Measurements from ENCODE around the gene ARCN1.

- no peak for TF ChIP-seq MAFK (IDR thresholded peaks at IDR 0.05; ENCODE audit: partially characterized antibody)
- TF ChIP-seq, protein P1, sequence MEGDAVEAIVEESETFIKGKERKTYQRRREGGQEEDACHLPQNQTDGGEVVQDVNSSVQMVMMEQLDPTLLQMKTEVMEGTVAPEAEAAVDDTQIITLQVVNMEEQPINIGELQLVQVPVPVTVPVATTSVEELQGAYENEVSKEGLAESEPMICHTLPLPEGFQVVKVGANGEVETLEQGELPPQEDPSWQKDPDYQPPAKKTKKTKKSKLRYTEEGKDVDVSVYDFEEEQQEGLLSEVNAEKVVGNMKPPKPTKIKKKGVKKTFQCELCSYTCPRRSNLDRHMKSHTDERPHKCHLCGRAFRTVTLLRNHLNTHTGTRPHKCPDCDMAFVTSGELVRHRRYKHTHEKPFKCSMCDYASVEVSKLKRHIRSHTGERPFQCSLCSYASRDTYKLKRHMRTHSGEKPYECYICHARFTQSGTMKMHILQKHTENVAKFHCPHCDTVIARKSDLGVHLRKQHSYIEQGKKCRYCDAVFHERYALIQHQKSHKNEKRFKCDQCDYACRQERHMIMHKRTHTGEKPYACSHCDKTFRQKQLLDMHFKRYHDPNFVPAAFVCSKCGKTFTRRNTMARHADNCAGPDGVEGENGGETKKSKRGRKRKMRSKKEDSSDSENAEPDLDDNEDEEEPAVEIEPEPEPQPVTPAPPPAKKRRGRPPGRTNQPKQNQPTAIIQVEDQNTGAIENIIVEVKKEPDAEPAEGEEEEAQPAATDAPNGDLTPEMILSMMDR (IDR thresholded peaks at IDR 0.05) = no peak
- TF ChIP-seq PHF8 (IDR thresholded peaks at IDR 0.05; ENCODE audit: borderline replicate concordance, low read depth) = no peak
- TF ChIP-seq RNF2 (IDR thresholded peaks at IDR 0.05; ENCODE audit: borderline replicate concordance, low read depth) = no peak
- TF ChIP-seq, protein P2, sequence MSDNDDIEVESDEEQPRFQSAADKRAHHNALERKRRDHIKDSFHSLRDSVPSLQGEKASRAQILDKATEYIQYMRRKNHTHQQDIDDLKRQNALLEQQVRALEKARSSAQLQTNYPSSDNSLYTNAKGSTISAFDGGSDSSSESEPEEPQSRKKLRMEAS (IDR thresholded peaks at IDR 0.05) = no peak
- no peak for TF ChIP-seq BHLHE40 (IDR thresholded peaks at IDR 0.05; ENCODE audit: low read depth, low read length)
- no peak for TF ChIP-seq POLR2A (IDR thresholded peaks at IDR 0.05; ENCODE audit: low read length)
These were observed 53.8 kb downstream of the ARCN1 start for GRCh38 chr11:118625976-118626375.
